ENCODE results near the gene SUN5. TPM values are rescaled to one million over a fixed set of nuclear protein-coding genes. Genes with fewer than 3 reads are reported as not detected.

SUN5 gene
- total and polyA plus RNA-seq, 2 donors (not counting 1 experiment from before 2014, with no cell fraction given), result not detected

- Mint-ChIP-seq H3K27me3 (peaks cover 8% of the 10 kb centered on the region), H3K27ac (no peak overlapping the region), H3K4me3 (no peak overlapping the region), H3K4me1 (peaks cover 2% of the 10 kb centered on the region), H3K9me3 (ENCODE audit: insufficient read depth) (no peaks in the 10 kb centered on the region)
- Histone ChIP-seq H3K9ac (ENCODE audit: low read length) (no peak overlapping the region), H2AFZ (ENCODE audit: insufficient read depth, low read depth, low read length, poor library complexity, severe bottlenecking) (no peak overlapping the region), H3K79me2 (ENCODE audit: control insufficient read depth, insufficient read depth, low read length) (no peaks in the 10 kb centered on the region), H3K27ac (ENCODE audit: low read length in 2 of 2) (no peak overlapping the region), H3K4me3 (ENCODE audit: control extremely low read depth in 1 of 5, extremely low read depth in 1 of 5, insufficient read depth in 1 of 5, low read depth in 2 of 5, low read length in 4 of 5) (no peak overlapping the region), H3K4me2 (replicated peaks; ENCODE audit: low read depth, low read length, poor library complexity, severe bottlenecking) (no peak overlapping the region), H4K20me1 (ENCODE audit: control insufficient read depth, insufficient read depth, low read length, poor library complexity, severe bottlenecking) (no peaks in the 10 kb centered on the region), H3K36me3 (replicated peaks in 1 of 2; ENCODE audit: control extremely low read depth in 1 of 2, control insufficient read depth in 1 of 2, extremely low read depth in 1 of 2, insufficient read depth in 2 of 2, low read length in 1 of 2) (no peaks in the 10 kb centered on the region), H3K4me1 (ENCODE audit: control insufficient read depth in 2 of 2, insufficient read depth in 2 of 2, low read length in 2 of 2) (no peaks in the 10 kb centered on the region), H3K27me3 (replicated peaks in 1 of 4; ENCODE audit: control extremely low read depth in 1 of 4, control insufficient read depth in 3 of 4, insufficient read depth in 4 of 4, low read length in 3 of 4) (no peaks in the 10 kb centered on the region), H3K9me3 (ENCODE audit: control extremely low read depth in 1 of 3, control insufficient read depth in 2 of 3, insufficient read depth in 1 of 3, low read length in 2 of 3) (no peaks in the 10 kb centered on the region)
- ChIA-PET CTCF (no interaction called here), POLR2A (no interaction called here)
- intact Hi-C loops (cut with micrococcal nuclease), result no loop called here
- no peak for ATAC-seq (ENCODE audit: low read depth)
- 88% methylated on average over 7 of the region's 15 CpGs for WGBS (ENCODE audit: insufficient coverage)
- no peak for TF ChIP-seq CTCF (IDR thresholded peaks at IDR 0.05)
- no peak for TF ChIP-seq EZH2 (IDR thresholded peaks at IDR 0.05; ENCODE audit: borderline replicate concordance, insufficient read depth, low read depth, low read length, poor library complexity, severe bottlenecking)
- DNase-seq, result no peak
Measured at GRCh38 chr20:33012327-33013189, 8.3 kb upstream of the SUN5 start.

- H3K27ac Mint-ChIP-seq, result no peak overlapping the region
- Histone ChIP-seq H3K9ac (ENCODE audit: low read length) (no peak overlapping the region), H3K27me3 (replicated peaks in 1 of 4; ENCODE audit: control extremely low read depth in 1 of 4, control insufficient read depth in 3 of 4, insufficient read depth in 4 of 4, low read length in 3 of 4) (no peaks in the 10 kb centered on the region), H4K20me1 (ENCODE audit: control insufficient read depth, insufficient read depth, low read length, poor library complexity, severe bottlenecking) (no peaks in the 10 kb centered on the region), H3K27ac (ENCODE audit: low read length in 2 of 2) (no peak overlapping the region), H3K79me2 (ENCODE audit: control insufficient read depth, insufficient read depth, low read length) (no peaks in the 10 kb centered on the region), H2AFZ (ENCODE audit: insufficient read depth, low read depth, low read length, poor library complexity, severe bottlenecking) (no peak overlapping the region), H3K4me3 (ENCODE audit: control extremely low read depth in 1 of 5, extremely low read depth in 1 of 5, insufficient read depth in 1 of 5, low read depth in 2 of 5, low read length in 4 of 5) (no peak overlapping the region), H3K4me2 (replicated peaks; ENCODE audit: low read depth, low read length, poor library complexity, severe bottlenecking) (no peak overlapping the region), H3K36me3 (replicated peaks in 1 of 2; ENCODE audit: control extremely low read depth in 1 of 2, control insufficient read depth in 1 of 2, extremely low read depth in 1 of 2, insufficient read depth in 2 of 2, low read length in 1 of 2) (no peaks in the 10 kb centered on the region), H3K4me1 (ENCODE audit: control insufficient read depth in 2 of 2, insufficient read depth in 2 of 2, low read length in 2 of 2) (no peaks in the 10 kb centered on the region), H3K9me3 (ENCODE audit: control extremely low read depth in 1 of 3, control insufficient read depth in 2 of 3, insufficient read depth in 1 of 3, low read length in 2 of 3) (peaks cover 0 to 4% (median 0%) of the 10 kb centered on the region in 3 donors)
- 81% methylated on average over 7 of the region's 8 CpGs for whole genome bisulfite sequencing (ENCODE audit: insufficient coverage)
- TF ChIP-seq CTCF (IDR thresholded peaks at IDR 0.05) (no peak), EZH2 (IDR thresholded peaks at IDR 0.05; ENCODE audit: borderline replicate concordance, insufficient read depth, low read depth, low read length, poor library complexity, severe bottlenecking) (no peak)
- POLR2A ChIA-PET, result no interaction called here
- ATAC-seq (ENCODE audit: low read depth) (no peak), DNase-seq (no peak)
- H3K9me3 Mint-ChIP-seq (ENCODE audit: insufficient read depth), result no peaks in the 10 kb centered on the region
- H3K27me3 Mint-ChIP-seq, result no peaks in the 10 kb centered on the region
- CTCF ChIA-PET, result no interaction called here
- no peak overlapping the region for H3K4me3 Mint-ChIP-seq
- intact Hi-C loops (cut with micrococcal nuclease), result no loop called here
- H3K4me1 Mint-ChIP-seq, result peaks cover 2% of the 10 kb centered on the region
Measured at GRCh38 chr20:33010674-33011449, 6.6 kb upstream of the SUN5 start.

Data from B cell (primary cell).